Ascending aorta (tissue), 2 donors: Measurements from ENCODE around the gene AJUBA. TPM values are rescaled to one million over a fixed set of nuclear protein-coding genes. Genes with fewer than 3 reads are reported as not detected.
A peak's percentile ranks its signal among the peaks of the same experiment; 100 is the strongest.

ENCODE experiments used
- DNase-seq, 2 donors: peaks; one replicate each; pipeline ENCODE4 v3.0.0-alpha.2; 2019; ENCODE audit warnings: low spot score in 2 of 2
- H3K27ac ChIP-seq, 2 donors: fragments of 200-600 bp; sonication (generic); one replicate each; pipeline ENCODE4 v1.5.1; 2016 to 2017; ENCODE audit warnings: mild to moderate bottlenecking in 1 of 2
- H3K27me3 ChIP-seq: fragments of 200-600 bp; sonication (generic); one replicate; pipeline ENCODE4 v1.5.1; 2017
- H3K36me3 ChIP-seq, 2 donors: fragments of 200-600 bp; sonication (generic); one replicate each; pipeline ENCODE4 v1.5.1; 2016
- H3K4me1 ChIP-seq, 2 donors: fragments of 200-600 bp; sonication (generic); one replicate each; pipeline ENCODE4 v1.5.1; 2016 to 2017; ENCODE audit warnings: mild to moderate bottlenecking in 1 of 2
- H3K4me3 ChIP-seq, 2 donors: fragments of 200-600 bp; sonication (generic); one replicate each; pipeline ENCODE4 v1.5.1; 2016 to 2017; ENCODE audit warnings: mild to moderate bottlenecking in 1 of 2
- H3K9me3 ChIP-seq, 2 donors: fragments of 200-600 bp; sonication (generic); one replicate each; pipeline ENCODE4 v1.5.1; 2016
- intact Hi-C: fragments of 100-400 bp; cut with DNase I; formaldehyde crosslinking; loops from one replicate; pipeline ENCODE4 v1.15.1; 2023
- total RNA-seq: library from RNA; depleted of rRNA; stranded (reverse); fragments of >200 nt; gene quantifications from one replicate; pipeline ENCODE4 v1.1.0, GENCODE V29; 2016
- TF ChIP-seq, protein P1 (sequence below), 3 experiments: fragments of 200-600 bp in 2 of 3; fragments of 450-650 bp in 1 of 3; sonication (generic) in 2 of 3; IDR thresholded peaks; one replicate each; pipeline ENCODE4 v1.5.1; 2016 to 2019; ENCODE audit warnings: antibody characterized with exemption in 3 of 3, mild to moderate bottlenecking in 1 of 3, moderate library complexity in 1 of 3

The AJUBA gene
- total RNA-seq, 1 donor from 2014 or later = 11.6 TPM

DNA sequence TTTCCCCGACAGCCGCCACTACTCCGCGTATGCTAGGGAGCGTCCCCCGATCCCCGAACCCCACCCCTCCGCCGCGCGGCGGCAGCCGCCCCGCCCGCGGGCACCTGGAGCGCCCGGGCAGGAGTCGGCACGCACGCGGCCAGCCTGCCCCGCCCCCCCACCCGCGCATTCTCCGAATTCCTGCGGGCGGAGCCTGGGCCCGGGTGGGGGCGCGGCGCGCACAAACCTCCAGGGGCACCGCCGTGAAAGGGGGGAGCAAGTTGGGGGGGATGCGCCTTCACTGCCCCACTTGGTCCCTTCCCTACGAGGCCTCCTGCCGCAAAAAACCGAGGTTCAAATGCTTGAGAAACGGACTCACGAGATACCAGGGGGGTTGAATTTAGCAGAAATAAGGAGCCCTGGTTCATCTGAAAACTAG lies 1.7 kb downstream of the AJUBA start:
- DNase-seq = peak in 1 of 2 donors; percentile 72
- no peaks in the 10 kb centered on the region for H3K36me3 ChIP-seq
- intact Hi-C loops = loop anchor here (5.0 kb wide), 2 partner anchors 143 to 423 kb away; partner anchors contain the start of gene MMP14
- peak overlapping the region; percentile 72 to 81 for H3K4me3 ChIP-seq
- H3K9me3 ChIP-seq = no peaks in the 10 kb centered on the region
- H3K4me1 ChIP-seq = peaks cover 5 to 44% of the 10 kb centered on the region in 2 donors
- H3K27me3 ChIP-seq = no peaks in the 10 kb centered on the region
- TF ChIP-seq, protein P1, sequence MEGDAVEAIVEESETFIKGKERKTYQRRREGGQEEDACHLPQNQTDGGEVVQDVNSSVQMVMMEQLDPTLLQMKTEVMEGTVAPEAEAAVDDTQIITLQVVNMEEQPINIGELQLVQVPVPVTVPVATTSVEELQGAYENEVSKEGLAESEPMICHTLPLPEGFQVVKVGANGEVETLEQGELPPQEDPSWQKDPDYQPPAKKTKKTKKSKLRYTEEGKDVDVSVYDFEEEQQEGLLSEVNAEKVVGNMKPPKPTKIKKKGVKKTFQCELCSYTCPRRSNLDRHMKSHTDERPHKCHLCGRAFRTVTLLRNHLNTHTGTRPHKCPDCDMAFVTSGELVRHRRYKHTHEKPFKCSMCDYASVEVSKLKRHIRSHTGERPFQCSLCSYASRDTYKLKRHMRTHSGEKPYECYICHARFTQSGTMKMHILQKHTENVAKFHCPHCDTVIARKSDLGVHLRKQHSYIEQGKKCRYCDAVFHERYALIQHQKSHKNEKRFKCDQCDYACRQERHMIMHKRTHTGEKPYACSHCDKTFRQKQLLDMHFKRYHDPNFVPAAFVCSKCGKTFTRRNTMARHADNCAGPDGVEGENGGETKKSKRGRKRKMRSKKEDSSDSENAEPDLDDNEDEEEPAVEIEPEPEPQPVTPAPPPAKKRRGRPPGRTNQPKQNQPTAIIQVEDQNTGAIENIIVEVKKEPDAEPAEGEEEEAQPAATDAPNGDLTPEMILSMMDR (IDR thresholded peaks at IDR 0.05) = no peak
- H3K27ac ChIP-seq = peak overlapping the region; percentile 86 to 92

DNA sequence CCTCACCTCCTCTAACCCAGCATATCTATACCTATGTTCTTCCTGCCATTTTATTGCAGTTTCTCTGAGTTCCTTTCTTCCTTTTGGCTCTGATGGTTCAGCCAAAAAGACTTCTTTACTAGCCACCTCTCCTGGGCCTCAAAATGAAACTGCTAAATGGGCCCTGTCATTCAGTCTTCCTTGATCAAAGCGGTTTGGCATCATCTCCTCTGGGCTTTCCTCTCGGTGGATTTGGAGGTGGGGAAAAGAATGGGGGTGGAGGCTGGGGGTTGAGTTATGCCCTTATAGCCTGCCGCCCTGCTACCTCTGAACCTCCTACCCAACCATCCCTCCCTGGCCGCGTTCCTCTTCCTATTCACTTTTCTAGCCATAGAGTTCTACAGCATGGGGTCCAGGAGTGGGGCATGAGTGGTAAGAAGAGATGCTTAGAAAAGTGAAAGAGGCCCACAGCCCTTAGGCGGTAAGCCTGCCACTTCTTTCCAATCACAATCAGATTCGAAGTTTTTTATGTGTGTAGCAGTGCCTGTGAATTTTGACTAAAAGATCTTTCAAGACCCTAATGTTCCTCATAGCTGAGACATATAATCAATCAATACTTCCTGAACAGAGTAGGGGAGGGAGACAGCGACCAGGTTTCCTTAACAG lies 2.5 kb downstream of the AJUBA start:
- Histone ChIP-seq H3K36me3 (peaks cover 0 to 2% of the 10 kb centered on the region in 2 donors), H3K27me3 (no peaks in the 10 kb centered on the region), H3K4me3 (peak overlapping the region; percentile 72 to 81), H3K27ac (peak overlapping the region; percentile 86 to 92), H3K4me1 (peaks cover 5 to 44% of the 10 kb centered on the region in 2 donors), H3K9me3 (no peaks in the 10 kb centered on the region)
- TF ChIP-seq, protein P1 (IDR thresholded peaks at IDR 0.05) = no peak
- intact Hi-C loops = loop anchor here (5.0 kb wide), 3 partner anchors 108 to 423 kb away; partner anchors contain the start of genes LRP10 and MMP14
- DNase-seq = peak in 1 of 2 donors; percentile 61

DNA sequence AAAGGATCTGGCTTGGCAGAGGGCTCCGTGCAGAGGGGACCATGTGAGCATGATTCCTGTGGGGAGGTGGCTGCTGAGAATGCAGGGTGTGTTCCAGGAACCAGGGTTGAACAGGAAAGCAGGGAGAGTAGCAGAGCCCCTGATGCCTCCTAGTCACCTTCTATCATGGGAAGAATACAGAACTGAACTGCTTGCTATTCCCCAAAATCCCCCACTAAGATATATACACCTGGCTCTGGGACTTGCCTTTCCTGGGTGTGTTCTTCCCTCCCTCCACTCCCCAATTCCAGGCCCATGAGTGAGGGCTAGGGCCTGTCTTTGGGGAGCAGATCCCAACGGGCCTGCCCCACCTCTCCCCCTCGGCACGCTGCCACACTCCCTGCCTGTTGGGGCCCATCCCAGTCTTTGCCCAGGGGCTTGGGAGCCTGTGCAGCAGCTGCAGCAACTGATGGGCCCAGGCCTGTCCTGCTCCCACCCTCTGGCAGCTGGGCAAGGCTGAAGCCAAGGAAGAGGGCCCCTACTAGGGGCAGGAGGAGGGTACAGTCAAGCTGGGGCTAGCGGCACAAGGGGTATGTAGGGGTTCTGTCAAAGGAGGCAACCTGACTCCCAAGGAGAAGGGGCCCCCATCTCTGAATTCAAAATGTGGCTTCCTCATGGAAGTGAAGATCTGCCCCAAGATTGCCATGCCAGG lies 3.2 kb downstream of the AJUBA start:
- no peaks in the 10 kb centered on the region for H3K9me3 ChIP-seq
- H3K4me1 ChIP-seq = peaks cover 5 to 44% of the 10 kb centered on the region in 2 donors
- H3K27me3 ChIP-seq = no peaks in the 10 kb centered on the region
- H3K27ac ChIP-seq = peak overlapping the region; percentile 86 to 92
- DNase-seq = no peak
- intact Hi-C loops = loop anchor here (5.0 kb wide), 1 partner anchor 107 kb away; the partner anchor contains the start of gene LRP10
- H3K36me3 ChIP-seq = peaks cover 0 to 8% of the 10 kb centered on the region in 2 donors
- TF ChIP-seq, protein P1 (IDR thresholded peaks at IDR 0.05) = no peak
- H3K4me3 ChIP-seq = no peak overlapping the region

DNA sequence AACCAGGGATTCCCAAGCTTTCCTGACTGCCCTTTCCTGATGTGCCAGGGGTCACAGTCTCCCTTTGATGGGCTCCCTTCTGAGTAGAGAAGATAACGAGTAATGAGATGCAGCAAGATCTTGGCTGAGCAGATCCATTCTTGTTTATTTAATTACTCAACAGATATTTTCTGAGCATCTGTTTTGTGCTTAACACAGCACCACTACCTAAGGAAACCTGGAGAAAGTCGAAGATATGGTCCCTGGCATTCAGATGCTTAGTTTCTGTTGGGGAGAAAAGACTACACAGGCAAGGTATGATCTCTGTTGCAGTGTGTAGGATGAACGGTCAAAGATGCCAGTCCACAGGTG lies 3.9 kb downstream of the AJUBA start:
- H3K4me1 ChIP-seq = peaks cover 5 to 42% of the 10 kb centered on the region in 2 donors
- intact Hi-C loops = loop anchor here (5.0 kb wide), 1 partner anchor 106 kb away; the partner anchor contains the start of gene LRP10

DNA sequence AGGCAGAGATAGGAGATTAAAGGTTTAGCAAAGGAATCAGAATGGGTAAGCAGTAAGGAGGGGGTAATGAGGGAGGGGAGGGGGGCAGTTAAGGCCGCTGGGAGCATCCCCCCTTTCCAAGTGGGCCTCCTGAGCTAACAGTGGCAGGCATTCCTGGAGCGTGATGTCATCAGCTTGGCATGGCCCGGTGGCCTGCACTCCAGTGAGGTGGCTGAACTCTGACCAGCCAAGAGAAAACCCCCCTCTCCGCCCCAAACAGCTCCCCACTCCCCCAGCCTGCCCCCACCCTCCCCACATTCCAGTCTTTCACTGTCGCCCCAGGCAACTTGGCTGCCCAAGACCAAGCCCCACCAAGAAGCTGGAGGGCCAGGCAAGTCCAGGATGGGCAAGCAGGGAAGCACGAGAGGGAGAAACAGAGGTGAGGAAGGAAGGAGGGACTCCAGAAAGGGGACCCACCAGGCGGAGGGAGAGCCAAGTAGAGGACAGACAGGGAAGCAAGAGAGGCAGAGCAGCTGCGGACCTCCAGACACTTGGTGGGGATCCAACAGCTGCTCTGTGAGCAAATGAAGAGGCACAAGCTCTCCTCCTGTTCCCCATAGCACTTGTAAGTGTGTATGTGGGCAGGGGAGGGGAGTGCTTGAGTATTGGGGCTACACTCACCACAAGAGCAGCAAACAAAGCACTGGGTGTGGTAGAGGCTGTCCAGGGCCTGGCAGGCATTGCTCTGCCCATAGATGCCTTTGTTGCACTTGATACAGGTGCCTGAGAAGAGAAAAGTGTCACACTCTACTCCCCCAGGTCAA lies 4.5 kb downstream of the AJUBA start:
- intact Hi-C loops = loop anchor here (5.0 kb wide), 1 partner anchor 106 kb away; the partner anchor contains the start of gene LRP10
- H3K27ac ChIP-seq = peak overlapping the region; percentile 86 to 92
- TF ChIP-seq, protein P1 (IDR thresholded peaks at IDR 0.05) = no peak

More for the DNA sequence above, 3.9 kb downstream of the AJUBA start:
- H3K27me3 ChIP-seq = no peaks in the 10 kb centered on the region
- H3K4me3 ChIP-seq = no peak overlapping the region
- peak overlapping the region; percentile 86 to 92 for H3K27ac ChIP-seq
- TF ChIP-seq, protein P1 (IDR thresholded peaks at IDR 0.05) = no peak
- H3K9me3 ChIP-seq = no peaks in the 10 kb centered on the region
- DNase-seq = no peak
- peaks cover 0 to 8% of the 10 kb centered on the region in 2 donors for H3K36me3 ChIP-seq

More for the DNA sequence above, 4.5 kb downstream of the AJUBA start:
- Histone ChIP-seq H3K36me3 (peaks cover 0 to 13% of the 10 kb centered on the region in 2 donors), H3K4me1 (peaks cover 5 to 42% of the 10 kb centered on the region in 2 donors), H3K9me3 (no peaks in the 10 kb centered on the region), H3K27me3 (no peaks in the 10 kb centered on the region), H3K4me3 (no peak overlapping the region)
- peak in 1 of 2 donors; percentile 85 for DNase-seq
